GM12891 (cell line): ENCODE data around the gene EDEM1. TPM values are rescaled to one million over a fixed set of nuclear protein-coding genes. Genes with fewer than 3 reads are reported as not detected.
"Not testable (repeated sequence)": the region's sequence is repeated elsewhere in the genome, so short reads cannot be mapped to it uniquely, and the experiment has no call there.

Experiments used
- DNase-seq: peaks from one replicate; pipeline ENCODE4 v3.0.0; 2011; ENCODE audit warnings: low spot score; ENCODE audit not compliant: insufficient read length
- FAIRE-seq: peaks from 2 replicates; lab custom pipeline; 2011; peaks lifted over from hg19 to GRCh38; lab: Jason Lieb, UNC
- PAX5 ChIP-seq: IDR thresholded peaks from 2 replicates; pipeline ENCODE4 v1.6.1; 2011; ENCODE audit warnings: low read length, moderate library complexity, mild to moderate bottlenecking; ENCODE audit not compliant: insufficient read depth, severe bottlenecking
- POLR2A ChIP-seq: IDR thresholded peaks from 2 replicates; pipeline ENCODE4 v1.6.1; 2011; ENCODE audit warnings: low read depth, low read length, control low read depth
- POLR2AphosphoS5 ChIP-seq: IDR thresholded peaks from 2 replicates; pipeline ENCODE4 v1.6.1; 2011; ENCODE audit warnings: low read depth, low read length, control low read depth
- POU2F2 ChIP-seq: IDR thresholded peaks from 2 replicates; pipeline ENCODE4 v1.6.1; 2011; ENCODE audit warnings: low read depth, mild to moderate bottlenecking, control low read depth, low read length, moderate library complexity
- SPI1 ChIP-seq: IDR thresholded peaks from 2 replicates; pipeline ENCODE4 v1.6.1; 2011; ENCODE audit warnings: low read depth, low read length, control low read depth
- TAF1 ChIP-seq: IDR thresholded peaks from 2 replicates; pipeline ENCODE4 v1.6.1; 2011; ENCODE audit warnings: low read depth, low read length, control low read depth
- polyA plus RNA-seq: library from polyadenylated mRNA; unstranded; fragments of >200 nt; gene quantifications from one replicate; pipeline ENCODE4 v1.2.1, GENCODE V29; 2012; ENCODE audit warnings: low read depth, missing spikeins, inconsistent platforms; ENCODE audit not compliant: missing spikeins

The EDEM1 gene
- 25.5 TPM for polyA plus RNA-seq

DNA sequence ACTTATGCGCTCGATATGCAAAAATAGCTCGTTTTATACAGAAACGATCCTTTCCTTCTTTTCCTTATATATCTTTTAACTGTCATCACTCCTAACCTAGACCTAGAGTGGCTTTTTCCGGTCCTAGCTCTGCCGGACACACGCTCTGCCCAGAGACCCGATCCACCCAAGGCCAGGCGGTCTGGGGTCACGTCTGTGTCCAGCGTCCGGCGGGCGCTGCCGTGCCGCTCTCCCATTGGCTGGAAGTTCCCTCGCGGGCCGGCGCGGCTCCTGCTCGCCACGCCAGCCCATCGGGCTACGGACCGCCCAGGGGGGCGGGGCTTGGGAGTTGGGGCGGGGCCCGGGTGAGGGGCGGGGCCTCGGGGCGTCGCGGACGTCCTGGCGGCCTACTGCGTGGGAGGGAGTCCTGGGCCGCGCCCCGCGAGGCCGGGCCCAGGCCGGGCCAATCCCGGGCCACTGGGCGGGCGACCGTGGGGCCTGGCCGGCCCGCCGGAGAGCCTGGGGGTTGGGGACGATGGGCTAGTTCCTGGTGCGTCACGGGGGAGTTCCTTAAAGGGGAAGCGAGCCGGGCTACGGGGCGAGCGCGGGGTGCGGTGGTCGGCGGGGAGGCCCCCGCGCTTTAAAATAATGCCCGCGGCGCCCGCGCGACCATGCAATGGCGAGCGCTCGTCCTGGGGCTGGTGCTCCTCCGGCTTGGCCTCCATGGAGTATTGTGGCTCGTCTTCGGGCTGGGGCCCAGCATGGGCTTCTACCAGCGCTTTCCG, at the start of gene EDEM1:
TSS of gene EDEM1 (plus strand) at position 552 of the 764 bp plus-strand sequence. CDS start at position 651, 99 bp downstream.
- TF ChIP-seq POLR2A (peak; percentile 13; the same call in 1 of the 2 replicates), TAF1 (peak; percentile 68; the same call in 1 of the 2 replicates), SPI1 (peak; percentile 73), POU2F2 (no peak; the same call in 1 of the 2 replicates), PAX5 (no peak)
- FAIRE-seq, result peak; percentile 97

DNA sequence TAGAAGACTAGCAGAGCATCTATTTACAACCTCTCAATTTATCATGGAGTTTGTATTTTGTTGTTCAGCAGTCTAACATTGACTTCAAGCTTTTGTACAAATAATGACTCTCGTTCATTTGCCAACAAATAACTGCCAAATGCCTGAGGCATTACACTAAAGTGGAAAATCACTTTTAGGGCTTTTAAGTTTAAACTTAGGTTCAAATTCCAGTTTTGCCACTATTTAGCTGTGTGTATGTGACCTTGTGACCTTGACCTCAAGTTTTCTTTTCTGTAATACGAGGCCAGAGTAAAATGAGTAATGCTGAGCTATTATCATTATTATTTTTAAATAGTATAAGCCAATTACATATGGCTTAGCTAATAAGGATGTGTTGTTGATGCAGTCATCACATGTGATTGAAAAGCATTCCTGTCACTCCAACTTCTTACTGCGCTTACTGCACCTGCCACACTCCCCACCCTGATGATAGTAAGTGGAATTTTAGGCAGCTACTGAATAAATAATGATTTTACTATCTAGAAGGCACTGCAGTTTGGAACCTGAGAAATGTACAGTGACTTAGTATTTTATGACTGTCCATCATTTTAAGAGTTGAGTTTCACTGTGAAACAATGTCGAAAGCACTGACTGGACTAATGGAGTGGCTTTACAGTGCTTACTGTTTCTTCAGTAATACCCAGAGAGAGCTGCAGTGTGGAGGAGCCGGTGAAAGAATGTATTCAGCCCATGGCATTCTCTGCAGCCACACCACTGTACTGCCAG, 49.1 kb upstream of the EDEM1 start:
- DNase-seq (no peak), FAIRE-seq (no peak)
- no peak for TF ChIP-seq POLR2AphosphoS5
- no peak for TF ChIP-seq POLR2A
- no peak for TF ChIP-seq POU2F2
- TF ChIP-seq SPI1, result no peak
- no peak for TF ChIP-seq TAF1
- TF ChIP-seq PAX5, result no peak

More for the DNA sequence above, at the start of gene EDEM1:
- DNase-seq, result peak; percentile 93

DNA sequence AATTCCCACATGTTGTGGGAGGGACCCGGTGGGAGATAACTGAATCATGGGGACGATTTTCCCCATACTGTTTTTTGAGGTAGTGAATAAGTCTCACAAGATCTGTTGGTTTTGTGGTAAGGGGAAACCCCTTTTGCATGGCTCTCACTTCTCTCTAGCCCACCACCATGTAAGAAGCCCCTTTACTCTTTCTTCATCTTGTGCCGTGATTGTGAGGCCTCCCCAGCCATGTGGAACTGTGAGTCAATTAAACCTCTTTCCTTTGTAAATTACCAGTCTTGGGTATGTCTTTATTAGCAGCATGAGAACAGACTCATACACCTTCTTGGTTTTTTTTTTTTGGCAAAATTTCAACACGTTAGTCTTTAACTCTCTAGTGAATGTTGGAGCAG, 47.3 kb upstream of the EDEM1 start:
- no peak for DNase-seq
- peak; percentile 75 for TF ChIP-seq SPI1
- no peak for TF ChIP-seq PAX5
- FAIRE-seq, result no peak

DNA sequence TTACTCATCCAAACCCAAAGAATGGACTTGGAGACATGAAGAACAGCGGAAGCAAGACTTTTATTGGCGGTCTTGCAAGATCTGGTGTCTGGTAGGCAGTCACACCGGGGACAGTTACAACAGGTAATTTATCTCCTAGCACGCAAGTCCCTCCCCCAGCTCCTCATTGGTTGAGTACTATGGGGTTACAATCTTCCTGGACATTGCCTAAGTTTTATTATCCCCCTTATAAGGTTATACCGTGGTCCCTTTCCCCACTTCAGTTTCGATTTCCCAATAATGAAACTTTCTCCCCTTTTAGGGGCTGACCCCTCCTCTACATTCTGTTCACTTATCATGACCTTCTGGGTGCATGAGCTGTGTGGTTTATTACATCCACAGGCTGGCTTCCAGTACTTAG, 46.7 kb upstream of the EDEM1 start:
- FAIRE-seq, result no peak
- TF ChIP-seq POLR2AphosphoS5 (no peak), SPI1 (no peak), PAX5 (no peak), POLR2A (no peak), TAF1 (no peak), POU2F2 (no peak)

DNA sequence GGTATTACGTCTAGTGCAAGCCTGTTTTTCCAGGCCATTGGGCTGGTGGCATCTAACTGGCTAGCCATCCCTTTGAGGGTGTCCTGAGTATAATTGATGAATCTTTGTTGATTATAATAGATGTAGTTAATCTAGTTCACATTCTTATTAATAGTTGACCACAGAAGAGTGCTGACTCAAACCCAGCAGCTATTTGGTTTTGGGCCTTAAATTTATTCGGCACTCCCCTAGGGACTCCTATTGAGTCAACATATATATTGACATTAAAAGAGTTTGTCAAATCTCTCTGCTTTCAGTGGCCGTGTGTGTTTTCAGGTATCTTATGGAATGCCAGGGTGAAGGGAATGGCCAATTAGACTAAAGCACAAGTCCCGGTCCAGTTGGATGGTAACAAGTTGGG, 45.7 kb upstream of the EDEM1 start:
- DNase-seq (no peak), FAIRE-seq (no peak)
- TF ChIP-seq POLR2AphosphoS5 (no peak), PAX5 (no peak), POLR2A (no peak), SPI1 (no peak), POU2F2 (no peak), TAF1 (no peak)

More for the DNA sequence above, 46.7 kb upstream of the EDEM1 start:
- DNase-seq, result no peak

DNA sequence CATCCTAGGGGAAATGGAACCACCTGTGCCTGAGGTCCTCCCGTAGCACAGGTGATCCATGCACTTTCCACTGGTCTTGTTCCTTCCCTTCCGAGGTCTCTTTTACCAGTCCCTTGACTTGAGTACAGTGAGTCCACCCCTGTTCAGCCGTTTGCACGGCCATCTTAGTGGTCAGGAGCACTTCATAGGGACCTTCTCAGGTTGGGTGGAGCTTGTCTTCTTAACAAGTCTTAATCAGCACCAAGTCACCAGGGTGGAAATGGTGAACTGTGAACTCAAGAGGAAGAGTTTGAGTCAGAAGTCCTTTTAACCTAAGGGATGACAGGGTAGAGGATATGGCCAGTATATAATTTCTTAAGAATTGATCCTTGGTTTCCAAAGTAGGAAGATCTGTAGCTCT, 44.0 kb upstream of the EDEM1 start:
- FAIRE-seq (no peak), DNase-seq (no peak)
- no peak for TF ChIP-seq POLR2A
- no peak for TF ChIP-seq TAF1
- no peak for TF ChIP-seq SPI1
- no peak for TF ChIP-seq POLR2AphosphoS5
- no peak for TF ChIP-seq PAX5
- no peak for TF ChIP-seq POU2F2

DNA sequence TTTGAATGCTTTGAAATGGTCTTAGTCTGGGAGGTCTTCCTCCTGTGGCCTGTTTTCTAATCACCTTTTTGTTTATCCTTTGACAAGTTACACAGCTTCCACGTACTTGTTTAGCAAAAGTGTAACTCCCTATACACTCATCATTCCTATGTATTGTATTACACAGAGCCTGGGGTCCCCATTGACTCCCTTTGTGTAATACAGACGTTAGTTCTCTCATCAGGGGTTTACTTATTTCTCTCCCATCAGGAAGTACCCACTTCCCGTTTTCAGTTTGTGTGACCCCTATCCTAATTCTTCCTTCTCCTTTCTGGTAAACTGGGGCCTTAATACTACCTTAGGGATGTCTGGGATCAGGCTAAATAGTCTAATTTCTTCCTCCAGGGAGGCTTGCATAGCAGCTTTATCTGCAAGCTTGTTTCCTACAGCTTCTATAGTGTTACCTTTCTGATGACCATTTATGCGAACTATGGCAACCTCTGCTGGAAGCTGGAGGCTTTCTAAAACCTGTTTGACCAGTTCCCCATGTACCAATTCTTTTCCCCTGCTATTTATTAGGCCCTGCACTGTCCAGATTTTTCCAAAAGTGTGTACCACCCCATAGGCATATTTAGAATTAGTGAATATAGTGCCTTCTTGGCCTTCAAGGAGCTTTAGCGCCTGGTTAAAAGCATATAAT, 43.1 kb upstream of the EDEM1 start:
- DNase-seq, result no peak
- TF ChIP-seq PAX5 (no peak), POLR2AphosphoS5 (no peak), POLR2A (no peak), SPI1 (peak; percentile 50), TAF1 (no peak), POU2F2 (no peak)
- FAIRE-seq, result no peak

DNA sequence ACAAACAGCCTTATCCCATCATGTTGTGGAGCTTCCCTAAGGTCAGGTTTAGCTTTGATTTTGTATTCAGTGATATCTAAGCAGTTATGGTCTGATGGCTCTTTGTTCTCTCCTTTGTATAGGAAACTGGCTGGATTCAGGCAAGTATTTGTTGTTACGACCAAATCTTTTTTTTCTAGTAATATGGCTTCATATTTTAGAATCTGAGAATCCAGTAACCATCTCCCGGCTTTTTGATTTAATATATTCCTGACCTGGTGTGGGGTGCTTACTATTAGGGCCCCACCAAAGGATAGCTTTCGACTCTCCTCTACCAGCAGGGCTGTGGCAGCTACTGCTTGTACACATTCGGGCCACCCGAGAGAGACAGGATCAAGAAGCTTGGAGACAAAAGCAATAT, 42.4 kb upstream of the EDEM1 start:
- FAIRE-seq (no peak), DNase-seq (no peak)
- TF ChIP-seq POLR2AphosphoS5, result no peak
- no peak for TF ChIP-seq PAX5
- no peak for TF ChIP-seq POU2F2
- no peak for TF ChIP-seq TAF1
- no peak for TF ChIP-seq SPI1
- no peak for TF ChIP-seq POLR2A

DNA sequence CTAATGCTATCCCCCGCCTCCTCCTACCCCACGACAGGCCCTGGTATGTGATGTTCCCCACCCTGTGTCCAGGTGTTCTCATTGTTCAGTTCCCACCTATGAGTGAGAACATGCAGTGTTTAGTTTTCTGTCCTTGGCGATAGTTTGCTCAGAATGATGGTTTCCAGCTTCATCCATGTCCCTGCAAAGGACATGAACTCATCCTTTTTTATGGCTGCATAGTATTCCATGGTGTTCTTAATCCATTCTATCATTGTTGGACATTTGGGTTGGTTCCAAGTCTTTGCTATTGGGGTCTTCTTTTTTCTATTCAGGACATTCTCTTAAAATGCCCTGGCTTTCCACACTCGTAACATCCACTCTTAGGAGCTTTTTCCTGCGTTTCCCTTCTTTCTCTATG, 40.4 kb upstream of the EDEM1 start:
- DNase-seq, FAIRE-seq: not testable (repeated sequence)

DNA sequence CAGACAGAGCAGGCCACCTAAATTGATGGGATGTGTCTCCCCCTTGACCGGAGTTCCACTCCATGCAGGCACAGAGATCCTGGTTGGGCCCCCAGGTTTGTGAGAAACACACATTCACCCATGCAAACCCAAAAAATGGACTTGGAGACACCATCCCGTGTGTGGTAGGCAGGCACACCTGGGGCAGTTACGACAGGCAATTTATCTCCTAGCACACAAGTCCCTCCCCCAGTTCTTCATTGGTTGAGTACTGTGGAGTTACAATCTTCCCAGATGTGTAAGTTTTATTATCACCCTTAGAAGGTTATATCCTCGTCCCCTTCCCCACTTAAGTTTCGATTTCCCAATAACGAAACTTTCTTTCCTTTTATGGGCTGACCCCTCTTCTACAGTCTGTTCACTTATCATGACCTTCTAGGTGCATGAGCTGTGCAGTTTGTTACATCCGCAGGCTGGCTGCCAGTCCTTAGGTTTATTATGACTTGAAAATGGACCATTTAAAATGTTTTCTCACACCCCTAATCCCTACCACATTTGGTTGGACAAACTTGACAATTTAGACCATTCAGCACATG, 38.1 kb upstream of the EDEM1 start:
- no peak for DNase-seq
- TF ChIP-seq POLR2AphosphoS5 (no peak), SPI1 (no peak), POU2F2 (no peak), PAX5 (no peak), POLR2A (no peak), TAF1 (no peak)
- FAIRE-seq, result peak; percentile 61
